Kidney (tissue), 14 donors: ENCODE data around the gene ANTXRL. TPM values are rescaled to one million over a fixed set of nuclear protein-coding genes. Genes with fewer than 3 reads are reported as not detected.
"Not testable (repeated sequence)": the region's sequence is repeated elsewhere in the genome, so short reads cannot be mapped to it uniquely, and the experiment has no call there.

Experiments
- DNase-seq, 5 donors: peaks; one replicate each; pipeline ENCODE4 v3.0.0-alpha.2; 2013 to 2020
- FAIRE-seq: peaks from 2 replicates; lab custom pipeline; 2012; peaks lifted over from hg19 to GRCh38; lab: Jason Lieb, UNC
- H3K27ac ChIP-seq, 2 donors: one replicate each; pipeline ENCODE4 v1.7.0; 2013; ENCODE audit warnings: low read depth in 2 of 2, low read length in 2 of 2, inconsistent platforms in 1 of 2
- H3K27me3 ChIP-seq: one replicate; pipeline ENCODE4 v1.7.1; 2013; ENCODE audit warnings: low read length, inconsistent platforms; ENCODE audit not compliant: control insufficient read depth, insufficient read depth
- H3K36me3 ChIP-seq, 3 donors: one replicate each; pipeline versions ENCODE4 v1.7.0 to v1.7.1; 2013; ENCODE audit warnings: low read length in 3 of 3, control low read depth in 1 of 3, inconsistent platforms in 1 of 3; ENCODE audit not compliant: insufficient read depth in 3 of 3, control insufficient read depth in 2 of 3
- H3K4me1 ChIP-seq, 3 donors: one replicate each; pipeline versions ENCODE4 v1.7.0 to v1.7.1; 2013; ENCODE audit warnings: low read length in 3 of 3, inconsistent platforms in 1 of 3, low read depth in 1 of 3; ENCODE audit not compliant: control insufficient read depth in 2 of 3, insufficient read depth in 2 of 3
- H3K4me3 ChIP-seq, 3 donors: one replicate each; pipeline versions ENCODE4 v1.7.0 to v1.8.1; 2013; ENCODE audit warnings: low read length in 3 of 3, control low read depth in 1 of 3, inconsistent platforms in 1 of 3
- H3K9ac ChIP-seq, 3 donors: one replicate each; pipeline versions ENCODE4 v1.7.0 to v1.7.1; 2013; ENCODE audit warnings: low read length in 3 of 3, control low read depth in 1 of 3, inconsistent platforms in 1 of 3
- H3K9me3 ChIP-seq, 3 donors: one replicate each; pipeline versions ENCODE4 v1.7.0 to v1.7.1; 2013; ENCODE audit warnings: low read length in 3 of 3, control low read depth in 1 of 3, inconsistent platforms in 1 of 3; ENCODE audit not compliant: control insufficient read depth in 2 of 3, insufficient read depth in 1 of 3
- CTCF ChIP-seq: IDR thresholded peaks from 3 replicates; pipeline ENCODE4 v1.5.1; 2012; ENCODE audit warnings: mild to moderate bottlenecking, moderate library complexity, borderline replicate concordance; ENCODE audit not compliant: insufficient read depth; ENCODE audit errors: extremely low read depth
- intact Hi-C: fragments of 100-400 bp; cut with DNase I; formaldehyde crosslinking; loops from one replicate; pipeline ENCODE4 v1.11.1; 2022
- polyA plus RNA-seq: library from polyadenylated mRNA; stranded (reverse); fragments of 350-450 nt; fragmentation: Illumina TruSeq; extraction: RNeasy Lipid Tissue Mini Kit (QIAGEN cat#74804); gene quantifications from one replicate; pipeline ENCODE4 v1.2.3, GENCODE V29; 2014; ENCODE audit warnings: low read depth, low replicate concordance; ENCODE audit not compliant: insufficient read depth
- total RNA-seq: library from RNA; stranded (reverse); fragmentation: NEBNext Ultra II Directional; extraction: Animal tissue kit (Norgen Biotek cat#: 25700); gene quantifications from one replicate; pipeline ENCODE4 v1.2.1, GENCODE V29; 2021
- donor health status: control.
- donor health status: control.
- donor health status: control.
- donor health status: control.
- donor health status: control.
- donor health status: DM: yes; HTN: yes; CAD: no.
- donor health status: Normal renal cell carcinoma (clear cell type).

The ANTXRL gene
- total and polyA plus RNA-seq, 2 donors from 2014 or later = 0.16 TPM; not detected in 1

DNA sequence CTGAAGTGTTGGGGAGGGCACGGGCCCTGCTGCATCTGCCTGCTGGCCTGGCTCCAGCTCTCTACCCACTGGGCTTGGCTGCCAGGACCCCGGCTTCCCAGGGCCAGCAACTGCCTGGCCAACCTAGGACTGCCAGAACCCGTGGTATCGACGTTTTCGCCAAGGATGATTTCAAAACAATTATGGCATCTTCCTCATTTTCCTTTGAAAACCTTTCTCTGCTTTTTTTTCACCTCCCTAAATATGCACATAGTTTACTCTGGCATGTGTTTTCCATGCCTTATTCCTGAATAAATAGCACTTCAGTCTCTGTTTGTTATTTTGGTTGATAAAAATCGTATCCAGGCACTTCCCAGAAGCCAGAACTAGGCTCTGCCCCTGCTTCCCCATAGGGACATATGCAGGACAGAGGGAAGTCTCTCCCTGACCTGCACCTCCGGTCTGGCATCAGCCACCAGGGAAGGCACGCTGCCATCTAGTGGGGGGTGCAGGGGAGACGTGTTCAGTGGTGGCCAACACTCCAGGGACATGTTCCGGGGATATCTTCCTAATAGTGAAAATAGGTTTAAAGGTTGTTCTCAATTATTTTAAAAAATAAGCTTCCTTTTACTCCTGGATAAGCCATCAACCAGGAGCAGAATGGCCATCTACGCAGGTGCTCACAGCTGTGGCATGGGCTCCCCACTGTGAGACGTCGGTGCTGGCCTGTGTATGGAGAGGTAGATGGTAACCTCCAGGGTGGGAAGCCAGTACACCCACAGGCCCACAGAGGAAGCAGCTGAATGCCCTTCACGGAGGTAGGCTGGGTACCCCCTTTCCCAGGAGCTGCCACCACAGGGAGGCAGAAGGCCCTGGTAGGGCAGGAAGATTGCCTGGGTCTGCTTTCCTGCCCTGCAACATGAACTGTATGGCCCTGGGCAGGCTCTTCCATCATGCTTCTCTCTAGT lies 30.7 kb upstream of the ANTXRL start:
- no peak for FAIRE-seq

DNA sequence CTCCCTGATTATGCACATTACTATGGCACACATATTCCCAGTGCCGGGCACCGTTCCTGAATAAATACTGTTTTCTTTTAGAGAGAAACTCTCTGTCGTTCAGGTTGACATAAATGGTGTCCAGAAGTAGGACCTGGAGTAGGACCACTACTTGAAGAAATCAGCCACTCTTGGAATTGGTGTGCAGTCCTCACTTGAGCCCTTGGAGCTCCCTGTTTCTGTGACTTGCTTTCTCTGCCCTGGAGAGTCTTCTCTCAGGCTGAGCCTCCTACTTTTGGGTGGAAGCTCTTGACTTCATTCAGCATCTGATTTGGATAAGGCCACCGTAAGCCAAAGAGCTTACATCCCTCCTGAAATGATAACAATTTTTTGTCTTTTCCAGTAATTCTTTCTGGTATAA lies 29.7 kb upstream of the ANTXRL start:
- Histone ChIP-seq H3K36me3 (no peaks in the 10 kb centered on the region), H3K9me3 (no peaks in the 10 kb centered on the region), H3K27me3 (no peaks in the 10 kb centered on the region), H3K27ac (no peak overlapping the region), H3K9ac (no peak overlapping the region), H3K4me3 (no peak overlapping the region), H3K4me1 (no peaks in the 10 kb centered on the region)
- DNase-seq = no peak
- no peak for TF ChIP-seq CTCF
- FAIRE-seq = no peak
- intact Hi-C loops = no loop called here

More for the DNA sequence above, 30.7 kb upstream of the ANTXRL start:
- Histone ChIP-seq H3K9ac (no peak overlapping the region), H3K27me3 (no peaks in the 10 kb centered on the region), H3K27ac (no peak overlapping the region), H3K36me3 (no peaks in the 10 kb centered on the region), H3K4me1 (no peaks in the 10 kb centered on the region), H3K9me3 (no peaks in the 10 kb centered on the region), H3K4me3 (no peak overlapping the region)
- intact Hi-C loops = no loop called here
- TF ChIP-seq CTCF = peak; percentile 51
- DNase-seq = peak in 4 of 5 donors; percentile 22 to 68 (median 54)

GRCh38 chr10:46262906-46263560 lies 23.8 kb upstream of the ANTXRL start:
- H3K4me1 ChIP-seq, H3K36me3 ChIP-seq, DNase-seq, H3K4me3 ChIP-seq, intact Hi-C loops, H3K9ac ChIP-seq, H3K27ac ChIP-seq, H3K27me3 ChIP-seq, H3K9me3 ChIP-seq, FAIRE-seq: not testable (repeated sequence)

DNA sequence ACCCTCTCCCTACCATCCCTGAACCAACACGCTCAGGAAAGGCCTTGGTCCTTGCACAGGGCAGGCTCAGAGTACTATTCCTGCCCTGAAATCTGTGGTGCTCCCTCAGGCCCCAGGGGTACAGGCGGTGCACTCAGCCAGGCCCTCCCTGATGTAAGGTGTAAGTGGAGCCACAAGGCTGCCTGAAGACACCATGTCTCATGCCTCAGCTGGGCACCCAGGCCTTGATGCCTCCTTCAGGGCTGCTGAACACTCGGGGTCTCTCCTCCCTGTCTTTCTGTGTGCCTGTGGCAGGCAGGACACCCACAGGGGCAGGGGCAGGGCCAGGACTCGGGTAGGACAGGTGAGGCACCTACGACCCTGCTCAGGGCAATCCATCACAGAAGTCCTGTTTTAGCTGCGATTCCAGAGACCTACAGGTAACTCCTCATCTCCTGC lies 22.9 kb upstream of the ANTXRL start:
- Histone ChIP-seq H3K9ac (no peak overlapping the region), H3K4me1 (no peaks in the 10 kb centered on the region), H3K27me3 (no peaks in the 10 kb centered on the region), H3K9me3 (no peaks in the 10 kb centered on the region), H3K4me3 (no peak overlapping the region), H3K36me3 (no peaks in the 10 kb centered on the region), H3K27ac (no peak overlapping the region)
- DNase-seq (no peak), FAIRE-seq (no peak)
- TF ChIP-seq CTCF = no peak
- intact Hi-C loops = no loop called here
